ENCODE results near the gene KPRP. TPM values are rescaled to one million over a fixed set of nuclear protein-coding genes. Genes with fewer than 3 reads are reported as not detected.

KPRP gene
- total RNA-seq, 1 experiment from 2014 or later, result not detected

GRCh38 chr1:152786077-152786476 lies 28.3 kb downstream of the KPRP start, which contains the start of gene LCE1E:
LCE1E (plus strand) TSS chr1:152786257; CDS start chr1:152787300, 1,043 bp downstream.
- DNase-seq (ENCODE audit: low spot score), result no peak
- intact Hi-C loops (cut with micrococcal nuclease; ENCODE audit: unreplicated experiment), result no loop called here
- BruUV-seq (replicated peaks), result no TSS peak
- ChIA-PET POLR2A (ENCODE audit: low non-redundant PET) (no interaction called here), CTCF (no interaction called here)
- peaks cover 28% of the 10 kb centered on the region for H3K27me3 ChIP-seq (replicated peaks; ENCODE audit: insufficient read depth, low read depth, low read length, poor library complexity)
- no peak for TF ChIP-seq CTCF (conservative IDR thresholded peaks at IDR 0.05; ENCODE audit: low read depth, low read length)
- no peak for TF ChIP-seq EZH2 (IDR thresholded peaks at IDR 0.05; ENCODE audit: borderline replicate concordance, low read depth, low read length, poor library complexity, severe bottlenecking)
- H3K4me3 ChIP-seq (ENCODE audit: low read depth, low read length, poor library complexity, severe bottlenecking), result no peak within 1 kb of the TSS
- no peaks in the 10 kb centered on the region for H3K9me3 ChIP-seq (ENCODE audit: low read depth, low read length, poor library complexity, severe bottlenecking)
- no peaks in the 10 kb centered on the region for H3K36me3 ChIP-seq (ENCODE audit: insufficient read depth, low read length, poor library complexity, severe bottlenecking)
- no peaks in the 10 kb centered on the region for H3K4me1 ChIP-seq (ENCODE audit: insufficient read depth, low read length, poor library complexity, severe bottlenecking)
- no peak within 1 kb of the TSS for H3K27ac ChIP-seq (ENCODE audit: low read depth, low read length, poor library complexity, severe bottlenecking)

- intact Hi-C loops (cut with micrococcal nuclease; ENCODE audit: unreplicated experiment), result no loop called here
- DNase-seq (ENCODE audit: low spot score), result no peak
- Histone ChIP-seq H3K27me3 (replicated peaks; ENCODE audit: insufficient read depth, low read depth, low read length, poor library complexity) (peaks cover 8% of the 10 kb centered on the region), H3K27ac (ENCODE audit: low read depth, low read length, poor library complexity, severe bottlenecking) (no peak overlapping the region), H3K4me3 (ENCODE audit: low read depth, low read length, poor library complexity, severe bottlenecking) (no peak overlapping the region), H3K36me3 (ENCODE audit: insufficient read depth, low read length, poor library complexity, severe bottlenecking) (no peaks in the 10 kb centered on the region), H3K9me3 (ENCODE audit: low read depth, low read length, poor library complexity, severe bottlenecking) (no peaks in the 10 kb centered on the region), H3K4me1 (ENCODE audit: insufficient read depth, low read length, poor library complexity, severe bottlenecking) (no peaks in the 10 kb centered on the region)
- ChIA-PET CTCF (no interaction called here), POLR2A (ENCODE audit: low non-redundant PET) (no interaction called here)
- no peak for TF ChIP-seq EZH2 (IDR thresholded peaks at IDR 0.05; ENCODE audit: borderline replicate concordance, low read depth, low read length, poor library complexity, severe bottlenecking)
- TF ChIP-seq CTCF (conservative IDR thresholded peaks at IDR 0.05; ENCODE audit: low read depth, low read length), result no peak
- no TSS peak for BruUV-seq (replicated peaks)
These were observed 37.9 kb downstream of the KPRP start for GRCh38 chr1:152795686-152796085.

GRCh38 chr1:152796421-152796820 lies 38.6 kb downstream of the KPRP start, which contains the start of gene LCE1D:
LCE1D (plus strand) TSS chr1:152796721; CDS start chr1:152797795, 1,074 bp downstream.
- Histone ChIP-seq H3K27ac (ENCODE audit: low read depth, low read length, poor library complexity, severe bottlenecking) (no peak within 1 kb of the TSS), H3K4me1 (ENCODE audit: insufficient read depth, low read length, poor library complexity, severe bottlenecking) (no peaks in the 10 kb centered on the region), H3K4me3 (ENCODE audit: low read depth, low read length, poor library complexity, severe bottlenecking) (no peak within 1 kb of the TSS), H3K27me3 (replicated peaks; ENCODE audit: insufficient read depth, low read depth, low read length, poor library complexity) (peaks cover 8% of the 10 kb centered on the region), H3K36me3 (ENCODE audit: insufficient read depth, low read length, poor library complexity, severe bottlenecking) (no peaks in the 10 kb centered on the region), H3K9me3 (ENCODE audit: low read depth, low read length, poor library complexity, severe bottlenecking) (no peaks in the 10 kb centered on the region)
- DNase-seq (ENCODE audit: low spot score), result no peak
- BruUV-seq (replicated peaks), result no TSS peak
- TF ChIP-seq EZH2 (IDR thresholded peaks at IDR 0.05; ENCODE audit: borderline replicate concordance, low read depth, low read length, poor library complexity, severe bottlenecking), result no peak
- TF ChIP-seq CTCF (conservative IDR thresholded peaks at IDR 0.05; ENCODE audit: low read depth, low read length), result no peak
- intact Hi-C loops (cut with micrococcal nuclease; ENCODE audit: unreplicated experiment), result no loop called here
- ChIA-PET POLR2A (ENCODE audit: low non-redundant PET) (no interaction called here), CTCF (no interaction called here)
